Upper lobe of right lung (tissue), 1 donor: ENCODE results near the gene ZNF689. TPM values are rescaled to one million over a fixed set of nuclear protein-coding genes. Genes with fewer than 3 reads are reported as not detected.

Source experiments
- ATAC-seq: fragments of 200-7000 bp; cut with Tn5 transposase; one replicate; pipeline ENCODE4 v1.9.1; 2020; ENCODE audit warnings: mild to moderate bottlenecking, moderate library complexity
- DNase-seq: peaks from one replicate; pipeline ENCODE4 v3.0.0-alpha.2; 2020
- H3K27ac ChIP-seq: fragments of 200-600 bp; one replicate; pipeline ENCODE4 v1.8.0; 2022
- H3K27me3 ChIP-seq: fragments of 200-600 bp; one replicate; pipeline ENCODE4 v1.8.0; 2022; ENCODE audit warnings: mild to moderate bottlenecking
- H3K36me3 ChIP-seq: fragments of 200-600 bp; one replicate; pipeline ENCODE4 v1.8.0; 2022
- H3K4me1 ChIP-seq: fragments of 200-600 bp; one replicate; pipeline ENCODE4 v1.8.0; 2022
- H3K4me3 ChIP-seq: fragments of 200-600 bp; one replicate; pipeline ENCODE4 v1.8.0; 2022; ENCODE audit warnings: mild to moderate bottlenecking
- H3K9me3 ChIP-seq: fragments of 200-600 bp; one replicate; pipeline ENCODE4 v1.8.0; 2022
- CTCF ChIP-seq: fragments of 200-600 bp; IDR thresholded peaks from one replicate; pipeline ENCODE4 v1.8.0; 2022; ENCODE audit warnings: antibody characterized with exemption
- intact Hi-C: fragments of 100-400 bp; cut with DNase I; formaldehyde crosslinking; loops from one replicate; pipeline ENCODE4 v1.11.0; 2022
- total RNA-seq: library from RNA; stranded (reverse); fragmentation: NEBNext Ultra II Directional; extraction: Animal tissue kit (Norgen Biotek cat#: 25700); gene quantifications from one replicate; pipeline ENCODE4 v1.2.1, GENCODE V29; 2021
- donor health status: DM: no; HTN: yes; CAD: no; lungs with severe emphysema.

The ZNF689 gene
- total RNA-seq, 1 donor from 2014 or later: 7.2 TPM

- intact Hi-C loops: no loop called here
These were observed 4.2 kb downstream of the ZNF689 start for GRCh38 chr16:30606004-30606403.

GRCh38 chr16:30605158-30605557 lies 5.0 kb downstream of the ZNF689 start:
- no peak for TF ChIP-seq CTCF
- DNase-seq: peak; percentile 70

More at GRCh38 chr16:30606004-30606403, 4.2 kb downstream of the ZNF689 start:
- H3K9me3 ChIP-seq: no peaks in the 10 kb centered on the region
- peaks cover 61% of the 10 kb centered on the region for H3K36me3 ChIP-seq
- no peak overlapping the region for H3K4me3 ChIP-seq
- no peak for TF ChIP-seq CTCF
- DNase-seq (no peak), ATAC-seq (no peak)
- no peak overlapping the region for H3K27ac ChIP-seq
- H3K27me3 ChIP-seq: no peaks in the 10 kb centered on the region
- H3K4me1 ChIP-seq: peaks cover 9% of the 10 kb centered on the region

GRCh38 chr16:30604316-30604947 lies 5.8 kb downstream of the ZNF689 start:
- H3K4me1 ChIP-seq: peaks cover 6% of the 10 kb centered on the region
- H3K36me3 ChIP-seq: peaks cover 61% of the 10 kb centered on the region
- intact Hi-C loops: no loop called here
- DNase-seq (no peak), ATAC-seq (peak; percentile 5)
- H3K27me3 ChIP-seq: no peaks in the 10 kb centered on the region
- H3K27ac ChIP-seq: no peak overlapping the region
- TF ChIP-seq CTCF: no peak
- no peak overlapping the region for H3K4me3 ChIP-seq
- H3K9me3 ChIP-seq: no peaks in the 10 kb centered on the region

More at GRCh38 chr16:30605158-30605557, 5.0 kb downstream of the ZNF689 start:
- Histone ChIP-seq H3K36me3 (peaks cover 61% of the 10 kb centered on the region), H3K4me3 (no peak overlapping the region), H3K9me3 (no peaks in the 10 kb centered on the region), H3K27ac (no peak overlapping the region), H3K27me3 (no peaks in the 10 kb centered on the region), H3K4me1 (peaks cover 6% of the 10 kb centered on the region)
- peak; percentile 23 for ATAC-seq
- intact Hi-C loops: no loop called here

- no peak for TF ChIP-seq CTCF
- intact Hi-C loops: no loop called here
These were observed 6.3 kb downstream of the ZNF689 start for GRCh38 chr16:30603945-30604315.

GRCh38 chr16:30602616-30603277 lies 7.4 kb downstream of the ZNF689 start:
- Histone ChIP-seq H3K9me3 (no peaks in the 10 kb centered on the region), H3K36me3 (peaks cover 57% of the 10 kb centered on the region), H3K27me3 (no peaks in the 10 kb centered on the region), H3K4me3 (no peak overlapping the region), H3K4me1 (peaks cover 3% of the 10 kb centered on the region), H3K27ac (no peak overlapping the region)
- DNase-seq (no peak), ATAC-seq (peak; percentile 15)
- TF ChIP-seq CTCF: no peak
- intact Hi-C loops: no loop called here

More at GRCh38 chr16:30603945-30604315, 6.3 kb downstream of the ZNF689 start:
- H3K9me3 ChIP-seq: no peaks in the 10 kb centered on the region
- ATAC-seq (no peak), DNase-seq (no peak)
- peaks cover 61% of the 10 kb centered on the region for H3K36me3 ChIP-seq
- H3K4me1 ChIP-seq: peaks cover 2% of the 10 kb centered on the region
- H3K4me3 ChIP-seq: no peak overlapping the region
- H3K27ac ChIP-seq: no peak overlapping the region
- H3K27me3 ChIP-seq: no peaks in the 10 kb centered on the region
